RWPE2 (cell line): Measurements from ENCODE around the gene ACOX3.

ENCODE experiments used
- ATAC-seq: fragments of 200-7000 bp; cut with Tn5 transposase; 3 replicates; pipeline ENCODE4 v1.9.1; 2021; ENCODE audit warnings: low read depth
- DNase-seq: peaks from one replicate; pipeline ENCODE4 v3.0.0-alpha.2; 2020; ENCODE audit warnings: low spot score
- H3K27ac ChIP-seq: fragments of 450-650 bp; 2 replicates; pipeline ENCODE4 v1.5.1; 2017; ENCODE audit warnings: mild to moderate bottlenecking; ENCODE audit not compliant: poor library complexity, severe bottlenecking
- H3K27me3 ChIP-seq: fragments of 250-450 bp; sonication (Bioruptor Pico); 2 replicates; pipeline ENCODE4 v1.5.1; 2021; ENCODE audit warnings: mild to moderate bottlenecking, moderate library complexity; ENCODE audit not compliant: insufficient read depth, poor library complexity, severe bottlenecking
- H3K36me3 ChIP-seq: fragments of 250-450 bp; sonication (Bioruptor Pico); 2 replicates; pipeline ENCODE4 v1.5.1; 2020; ENCODE audit warnings: low read depth, mild to moderate bottlenecking, moderate library complexity
- H3K4me1 ChIP-seq: fragments of 250-450 bp; sonication (Bioruptor Pico); 2 replicates; pipeline ENCODE4 v1.5.1; 2021; ENCODE audit warnings: mild to moderate bottlenecking, moderate library complexity; ENCODE audit not compliant: insufficient read depth, poor library complexity, severe bottlenecking
- H3K4me3 ChIP-seq: fragments of 250-450 bp; sonication (Bioruptor Pico); 2 replicates; pipeline ENCODE4 v1.5.1; 2021; ENCODE audit warnings: mild to moderate bottlenecking, moderate library complexity; ENCODE audit not compliant: severe bottlenecking
- H3K9me3 ChIP-seq: fragments of 250-450 bp; sonication (Bioruptor Pico); 2 replicates; pipeline ENCODE4 v1.5.1; 2021; ENCODE audit warnings: mild to moderate bottlenecking, moderate library complexity; ENCODE audit not compliant: severe bottlenecking
- TF ChIP-seq, protein P1 (sequence below): fragments of 450-650 bp; IDR thresholded peaks from one replicate; pipeline ENCODE4 v1.5.1; 2017; ENCODE audit warnings: mild to moderate bottlenecking, moderate library complexity; ENCODE audit not compliant: poor library complexity, severe bottlenecking

Gene ACOX3

DNA sequence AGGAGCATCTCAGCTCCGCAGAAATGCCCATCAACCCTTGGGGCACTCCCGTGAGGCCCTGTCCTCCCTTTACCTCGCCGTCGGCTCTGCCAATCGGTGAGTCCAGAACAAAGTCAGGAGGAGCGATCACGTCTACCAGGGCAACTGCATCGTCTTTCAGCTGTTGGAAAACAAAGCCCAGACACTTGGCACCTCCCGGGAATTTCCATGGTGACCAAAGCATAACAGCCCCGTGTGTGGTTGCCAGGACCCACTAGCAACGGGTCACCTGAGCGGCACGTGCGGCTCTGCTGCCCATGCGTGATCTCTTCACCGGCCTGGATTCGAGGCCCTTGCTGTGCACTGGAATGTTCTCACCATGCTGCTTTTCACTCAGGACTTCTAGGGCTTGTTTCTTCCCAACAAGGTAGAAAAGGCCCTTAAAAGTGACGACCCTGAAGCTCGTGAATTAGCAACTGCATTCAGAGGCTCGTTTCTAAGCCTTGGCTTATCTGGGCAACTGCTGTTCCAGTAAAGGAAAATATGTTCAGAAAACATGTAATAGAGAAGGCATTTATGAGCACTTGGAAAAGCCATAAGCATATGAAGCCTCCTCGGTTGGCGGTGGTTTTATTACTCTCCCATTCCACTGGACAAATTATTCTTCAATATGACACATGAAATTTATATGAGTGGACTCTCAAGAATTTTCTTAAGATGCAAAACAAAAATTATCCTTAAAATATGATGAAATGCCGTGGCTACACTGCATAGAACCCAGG lies 69.5 kb downstream of the ACOX3 start:
- DNase-seq, result no peak
- no peaks in the 10 kb centered on the region for H3K27me3 ChIP-seq

DNA sequence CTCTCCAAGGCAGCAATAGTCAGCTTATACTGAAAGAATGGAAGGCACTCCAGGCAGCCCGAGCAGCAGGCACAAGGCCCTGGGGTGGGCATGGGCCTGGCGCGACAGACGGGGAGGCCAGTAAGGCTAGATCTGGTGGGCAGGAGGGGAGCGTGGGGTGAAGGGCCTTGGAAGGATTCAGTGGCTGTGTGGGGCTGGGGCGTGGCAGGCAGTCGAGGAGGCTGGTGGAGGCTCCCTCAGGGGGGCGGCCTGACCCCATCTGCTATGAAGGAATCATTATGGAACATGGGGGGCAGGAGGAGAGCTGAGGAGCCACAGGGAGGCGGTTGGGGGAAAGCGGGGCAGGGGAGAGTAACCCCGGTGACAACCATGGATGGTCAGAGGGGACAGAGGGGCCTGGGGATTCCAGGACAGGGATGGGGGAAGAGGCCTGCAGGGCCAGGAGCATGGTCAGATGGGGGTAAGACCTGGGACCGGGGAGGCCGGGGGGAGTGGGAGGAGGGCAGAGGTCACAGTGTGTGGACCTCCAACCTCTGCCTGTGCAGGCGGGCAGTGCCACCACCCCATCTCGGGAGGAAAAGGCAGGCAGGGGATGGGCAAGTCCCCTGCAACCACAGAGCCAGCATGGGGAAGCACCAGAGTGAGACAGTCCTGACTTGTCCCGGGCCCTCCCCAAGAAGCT lies 70.3 kb downstream of the ACOX3 start:
- H3K27me3 ChIP-seq, result no peaks in the 10 kb centered on the region
- no peak for ATAC-seq
- no peaks in the 10 kb centered on the region for H3K36me3 ChIP-seq
- H3K4me3 ChIP-seq, result no peak overlapping the region
- H3K4me1 ChIP-seq, result no peaks in the 10 kb centered on the region
- H3K9me3 ChIP-seq, result no peaks in the 10 kb centered on the region
- TF ChIP-seq, protein P1, sequence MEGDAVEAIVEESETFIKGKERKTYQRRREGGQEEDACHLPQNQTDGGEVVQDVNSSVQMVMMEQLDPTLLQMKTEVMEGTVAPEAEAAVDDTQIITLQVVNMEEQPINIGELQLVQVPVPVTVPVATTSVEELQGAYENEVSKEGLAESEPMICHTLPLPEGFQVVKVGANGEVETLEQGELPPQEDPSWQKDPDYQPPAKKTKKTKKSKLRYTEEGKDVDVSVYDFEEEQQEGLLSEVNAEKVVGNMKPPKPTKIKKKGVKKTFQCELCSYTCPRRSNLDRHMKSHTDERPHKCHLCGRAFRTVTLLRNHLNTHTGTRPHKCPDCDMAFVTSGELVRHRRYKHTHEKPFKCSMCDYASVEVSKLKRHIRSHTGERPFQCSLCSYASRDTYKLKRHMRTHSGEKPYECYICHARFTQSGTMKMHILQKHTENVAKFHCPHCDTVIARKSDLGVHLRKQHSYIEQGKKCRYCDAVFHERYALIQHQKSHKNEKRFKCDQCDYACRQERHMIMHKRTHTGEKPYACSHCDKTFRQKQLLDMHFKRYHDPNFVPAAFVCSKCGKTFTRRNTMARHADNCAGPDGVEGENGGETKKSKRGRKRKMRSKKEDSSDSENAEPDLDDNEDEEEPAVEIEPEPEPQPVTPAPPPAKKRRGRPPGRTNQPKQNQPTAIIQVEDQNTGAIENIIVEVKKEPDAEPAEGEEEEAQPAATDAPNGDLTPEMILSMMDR, result no peak
- no peak for DNase-seq
- no peak overlapping the region for H3K27ac ChIP-seq

More for the DNA sequence above, 69.5 kb downstream of the ACOX3 start:
- Histone ChIP-seq H3K4me1 (no peaks in the 10 kb centered on the region), H3K4me3 (no peak overlapping the region), H3K36me3 (no peaks in the 10 kb centered on the region), H3K9me3 (no peaks in the 10 kb centered on the region), H3K27ac (no peak overlapping the region)
- ATAC-seq, result no peak
- TF ChIP-seq, protein P1, result no peak

DNA sequence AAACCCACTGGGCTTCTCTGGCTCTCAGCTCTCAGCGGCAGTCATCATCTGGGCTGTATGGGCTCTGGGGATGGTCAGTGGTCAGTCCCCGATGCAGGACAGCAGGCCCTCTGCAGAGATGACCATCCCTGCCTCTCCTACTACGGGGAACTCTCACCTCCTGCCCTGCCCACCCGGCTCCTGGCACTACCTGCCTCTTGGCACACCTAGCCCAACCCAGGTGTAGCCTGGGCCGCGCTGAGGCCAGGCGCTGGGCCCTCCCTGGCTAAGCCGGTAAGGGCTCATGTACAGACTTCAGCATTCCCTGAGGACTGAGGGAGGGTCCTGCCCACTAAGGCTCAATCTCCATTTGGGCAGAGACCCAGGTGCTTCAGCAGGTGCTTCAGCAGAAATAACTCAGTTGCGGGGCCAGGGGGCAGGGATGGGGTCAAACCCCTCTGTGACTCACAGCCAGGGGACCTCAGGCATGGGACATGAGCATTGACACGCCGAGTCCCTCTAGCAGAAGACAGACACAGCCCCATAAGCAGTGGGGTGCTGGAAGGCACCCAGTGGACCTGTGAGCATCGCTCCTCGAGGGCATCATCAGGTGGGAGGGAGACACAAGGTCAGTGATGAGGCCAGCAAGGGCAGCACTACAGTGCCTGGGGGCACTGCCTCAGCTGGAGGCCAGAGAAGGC lies 71.0 kb downstream of the ACOX3 start:
- Histone ChIP-seq H3K4me1 (no peaks in the 10 kb centered on the region), H3K9me3 (no peaks in the 10 kb centered on the region), H3K27ac (no peak overlapping the region), H3K27me3 (no peaks in the 10 kb centered on the region), H3K4me3 (no peak overlapping the region), H3K36me3 (no peaks in the 10 kb centered on the region)
- ATAC-seq (no peak), DNase-seq (no peak)
- TF ChIP-seq, protein P1, result no peak

DNA sequence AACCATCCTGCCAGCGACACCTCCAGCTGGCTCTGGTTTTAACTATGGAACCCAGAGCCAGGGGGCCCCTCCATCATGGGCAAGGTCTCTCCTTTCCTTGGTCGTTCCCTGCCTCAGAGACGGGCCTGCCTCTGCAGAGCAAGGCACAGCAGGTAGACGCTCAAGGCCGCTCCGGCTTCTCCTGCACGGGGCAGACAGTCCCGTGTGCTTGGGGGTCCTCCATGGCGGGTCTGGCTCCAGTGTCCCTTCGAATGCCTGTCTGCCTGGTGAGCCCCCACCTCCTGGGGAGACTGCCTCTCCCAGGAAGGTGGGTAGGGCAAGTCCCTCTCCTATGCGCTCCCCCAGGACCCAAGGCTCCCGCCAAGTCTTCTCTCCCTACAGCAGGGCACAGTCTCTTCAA lies 71.5 kb downstream of the ACOX3 start:
- Histone ChIP-seq H3K4me3 (no peak overlapping the region), H3K27ac (no peak overlapping the region), H3K27me3 (no peaks in the 10 kb centered on the region), H3K4me1 (no peaks in the 10 kb centered on the region), H3K9me3 (no peaks in the 10 kb centered on the region), H3K36me3 (no peaks in the 10 kb centered on the region)
- DNase-seq (peak; percentile 59), ATAC-seq (no peak)
- TF ChIP-seq, protein P1, result no peak
